Neutrophil (primary cell): ENCODE data around the gene HMCES.

ENCODE experiments used
- H3K27ac ChIP-seq: fragments of 200-600 bp; sonication (generic); 2 replicates; pipeline ENCODE4 v1.5.1; 2016; ENCODE audit warnings: mild to moderate bottlenecking, moderate library complexity
- H3K27me3 ChIP-seq: fragments of 200-600 bp; sonication (generic); 2 replicates; pipeline ENCODE4 v1.6.0; 2016; ENCODE audit warnings: mild to moderate bottlenecking
- H3K36me3 ChIP-seq: fragments of 200-600 bp; sonication (generic); 2 replicates; pipeline ENCODE4 v1.5.1; 2017
- H3K4me1 ChIP-seq, 2 experiments: fragments of 200-600 bp in 1 of 2; sonication (generic) in 1 of 2; 1 replicate in 1 of 2; 2 replicates in 1 of 2; pipeline versions ENCODE4 v1.5.1 to v1.6.1; 2013 to 2016; ENCODE audit warnings: low read depth in 1 of 2, low read length in 1 of 2, mild to moderate bottlenecking in 1 of 2, moderate library complexity in 1 of 2; ENCODE audit not compliant: control insufficient read depth in 1 of 2, insufficient read depth in 1 of 2
- H3K4me3 ChIP-seq, 2 experiments: fragments of 200-600 bp in 1 of 2; sonication (generic) in 1 of 2; 1 replicate in 1 of 2; 2 replicates in 1 of 2; pipeline ENCODE4 v1.5.1; 2013 to 2016; ENCODE audit warnings: low read depth in 1 of 2, low read length in 1 of 2, mild to moderate bottlenecking in 1 of 2, moderate library complexity in 1 of 2
- H3K9me3 ChIP-seq: fragments of 200-600 bp; sonication (generic); 2 replicates; pipeline ENCODE4 v1.5.1; 2016
- CTCF ChIP-seq: fragments of 200-600 bp; sonication (generic); IDR thresholded peaks from 2 replicates; pipeline ENCODE4 v1.5.1; 2016; ENCODE audit warnings: antibody characterized with exemption

HMCES gene

GRCh38 chr3:129278439-129278965 is at the start of gene HMCES:
Gene HMCES, plus strand, starts transcription at chr3:129278870. Its CDS starts 863 bp downstream, at chr3:129279733.
- peak; percentile 51 for TF ChIP-seq CTCF
- Histone ChIP-seq H3K27ac (peak within 1 kb of the TSS; percentile 86), H3K36me3 (peaks cover 46% of the 10 kb centered on the region), H3K4me1 (peaks cover 22% of the 10 kb centered on the region in 2 experiments), H3K4me3 (peak within 1 kb of the TSS; percentile 76 to 91), H3K27me3 (peaks cover 8% of the 10 kb centered on the region), H3K9me3 (no peaks in the 10 kb centered on the region)

- no peaks in the 10 kb centered on the region for H3K36me3 ChIP-seq
- H3K27me3 ChIP-seq: no peaks in the 10 kb centered on the region
- peak overlapping the region; percentile 66 to 69 for H3K4me3 ChIP-seq
- TF ChIP-seq CTCF: no peak
- peak overlapping the region; percentile 98 for H3K27ac ChIP-seq
- H3K9me3 ChIP-seq: no peaks in the 10 kb centered on the region
- H3K4me1 ChIP-seq: peaks cover 82 to 98% of the 10 kb centered on the region in 2 experiments
Measured at GRCh38 chr3:129228891-129229585, 49.6 kb upstream of the HMCES start.

- no peak for TF ChIP-seq CTCF
- peak overlapping the region; percentile 98 for H3K27ac ChIP-seq
- peaks cover under 1% of the 10 kb centered on the region for H3K36me3 ChIP-seq
- H3K4me3 ChIP-seq: peak overlapping the region; percentile 66 to 69
- peaks cover 86 to 98% of the 10 kb centered on the region in 2 experiments for H3K4me1 ChIP-seq
- H3K27me3 ChIP-seq: no peaks in the 10 kb centered on the region
- H3K9me3 ChIP-seq: no peaks in the 10 kb centered on the region
Measured at GRCh38 chr3:129230311-129231019, 48.2 kb upstream of the HMCES start.

- H3K27ac ChIP-seq: peak overlapping the region; percentile 98
- H3K36me3 ChIP-seq: peaks cover 10% of the 10 kb centered on the region
- H3K9me3 ChIP-seq: no peaks in the 10 kb centered on the region
- H3K27me3 ChIP-seq: no peaks in the 10 kb centered on the region
- TF ChIP-seq CTCF: peak; percentile 22
- H3K4me3 ChIP-seq: peak overlapping the region; percentile 66 to 69
- H3K4me1 ChIP-seq: peaks cover 82 to 95% of the 10 kb centered on the region in 2 experiments
Measured at GRCh38 chr3:129231331-129232119, 47.1 kb upstream of the HMCES start.

GRCh38 chr3:129233538-129233937 is 45.1 kb upstream of the HMCES start:
- peaks cover 80 to 95% of the 10 kb centered on the region in 2 experiments for H3K4me1 ChIP-seq
- no peaks in the 10 kb centered on the region for H3K27me3 ChIP-seq
- peak overlapping the region; percentile 56 to 66 for H3K4me3 ChIP-seq
- no peaks in the 10 kb centered on the region for H3K9me3 ChIP-seq
- TF ChIP-seq CTCF: peak; percentile 18
- H3K36me3 ChIP-seq: peaks cover 28% of the 10 kb centered on the region
- peak overlapping the region; percentile 98 for H3K27ac ChIP-seq
